ENCODE results near the gene THAP10.
A peak's percentile ranks its signal among the peaks of the same experiment; 100 is the strongest.
"Not testable (repeated sequence)": the region's sequence is repeated elsewhere in the genome, so short reads cannot be mapped to it uniquely, and the experiment has no call there.

THAP10 gene

GRCh38 chr15:70892002-70892911, at the start of gene THAP10, which contains the start of gene LRRC49:
THAP10 (minus strand) TSS chr15:70892433; CDS start chr15:70892272, 161 bp downstream.
LRRC49 (plus strand) TSS chr15:70892826; CDS start chr15:70892895, 69 bp downstream.
- DNase-seq, result peak; percentile 96

- peak; percentile 67 for DNase-seq
These were observed 44.1 kb upstream of the THAP10 start for GRCh38 chr15:70936326-70936725.

GRCh38 chr15:70935631-70936030, 43.4 kb upstream of the THAP10 start:
- no peak for DNase-seq

GRCh38 chr15:70933411-70933810, 41.2 kb upstream of the THAP10 start:
- no peak for DNase-seq

GRCh38 chr15:70932397-70932796, 40.2 kb upstream of the THAP10 start:
- DNase-seq, result no peak

GRCh38 chr15:70931821-70932220, 39.6 kb upstream of the THAP10 start:
- DNase-seq, result no peak

- DNase-seq, result not testable (repeated sequence)
These were observed 34.7 kb upstream of the THAP10 start for GRCh38 chr15:70926914-70927313.

- no peak for DNase-seq
These were observed 31.3 kb upstream of the THAP10 start for GRCh38 chr15:70923311-70924080.

- DNase-seq, result no peak
These were observed 29.9 kb upstream of the THAP10 start for GRCh38 chr15:70922119-70922518.

GRCh38 chr15:70920981-70921696, 28.9 kb upstream of the THAP10 start:
- DNase-seq, result no peak

- no peak for DNase-seq
These were observed 25.7 kb upstream of the THAP10 start for GRCh38 chr15:70917955-70918354.

GRCh38 chr15:70916531-70916930, 24.3 kb upstream of the THAP10 start:
- DNase-seq, result no peak

GRCh38 chr15:70912187-70912586, 20.0 kb upstream of the THAP10 start:
- no peak for DNase-seq

- DNase-seq, result no peak
These were observed 18.7 kb upstream of the THAP10 start for GRCh38 chr15:70910958-70911357.

- DNase-seq, result no peak
These were observed 15.7 kb upstream of the THAP10 start for GRCh38 chr15:70907784-70908471.

GRCh38 chr15:70906842-70907241, 14.6 kb upstream of the THAP10 start:
- no peak for DNase-seq

GRCh38 chr15:70902107-70902506, 9.9 kb upstream of the THAP10 start:
- DNase-seq, result no peak

- DNase-seq, result peak; percentile 60
These were observed 803 bp upstream of the THAP10 start for GRCh38 chr15:70892912-70893560.

- DNase-seq, result no peak
These were observed 9.9 kb downstream of the THAP10 start for GRCh38 chr15:70882361-70882760.

GRCh38 chr15:70880781-70881180, 11.5 kb downstream of the THAP10 start:
- DNase-seq, result no peak

GRCh38 chr15:70879401-70879800, 12.8 kb downstream of the THAP10 start:
- DNase-seq, result no peak

- no peak for DNase-seq
These were observed 15.6 kb downstream of the THAP10 start for GRCh38 chr15:70876683-70877082.
